ENCODE data around the gene SLC25A30.

GRCh38 chr13:45385907-45386553 is 32.1 kb downstream of the SLC25A30 start:
- TF ChIP-seq CTCF (IDR thresholded peaks at IDR 0.05) (no peak), POLR2A (IDR thresholded peaks at IDR 0.05) (no peak)
